MCF 10A (cell line): ENCODE results near the gene ASAP3. TPM values are rescaled to one million over a fixed set of nuclear protein-coding genes. Genes with fewer than 3 reads are reported as not detected.

Experiments
- BruUV-seq: library from RNA; stranded (reverse); fragments of 400-500 nt; replicated peaks from 2 replicates; lab custom pipeline; 2021; lab: Mats Ljungman, UMichigan
- CTCF ChIA-PET: fragments of 300-600 bp; sonication (Branson Sonifier 250); formaldehyde crosslinking; extraction: SDS; loops from one replicate; lab custom pipeline; 2021; ENCODE audit warnings: antibody characterized with exemption, inconsistent platforms; lab: Yijun Ruan, JAX
- POLR2A ChIA-PET: fragments of 300-600, 350-650 bp; sonication (Branson Sonifier 250); formaldehyde crosslinking; extraction: SDS; loops from one replicate; lab custom pipeline; 2020; ENCODE audit warnings: antibody characterized with exemption, inconsistent platforms; lab: Yijun Ruan, JAX
- DNase-seq: peaks from one replicate; pipeline ENCODE4 v3.0.0-alpha.2; 2018; ENCODE audit not compliant: unreplicated experiment
- H3K27ac Mint-ChIP-seq: one replicate; pipeline ENCODE4 v1.8.0; 2022; ENCODE audit warnings: mild to moderate bottlenecking, low read depth, mixed read lengths; ENCODE audit not compliant: unreplicated experiment
- H3K27me3 Mint-ChIP-seq: one replicate; pipeline ENCODE4 v1.8.0; 2022; ENCODE audit warnings: mixed read lengths; ENCODE audit not compliant: insufficient read depth, unreplicated experiment
- H3K36me3 Mint-ChIP-seq: one replicate; pipeline ENCODE4 v1.8.0; 2022; ENCODE audit warnings: mild to moderate bottlenecking, moderate library complexity, mixed read lengths; ENCODE audit not compliant: insufficient read depth, unreplicated experiment
- H3K4me1 Mint-ChIP-seq: one replicate; pipeline ENCODE4 v1.8.0; 2022; ENCODE audit warnings: mixed read lengths; ENCODE audit not compliant: insufficient read depth, unreplicated experiment
- H3K4me3 Mint-ChIP-seq: one replicate; pipeline ENCODE4 v1.8.0; 2022; ENCODE audit warnings: mild to moderate bottlenecking, moderate library complexity, mixed read lengths; ENCODE audit not compliant: unreplicated experiment
- H3K9me3 Mint-ChIP-seq: one replicate; pipeline ENCODE4 v1.8.0; 2022; ENCODE audit warnings: mixed read lengths; ENCODE audit not compliant: unreplicated experiment
- intact Hi-C: fragments of 100-400 bp; cut with micrococcal nuclease; formaldehyde crosslinking; loops from 2 replicates; pipeline ENCODE4 v1.14.1; 2022
- total RNA-seq: library from RNA; stranded (reverse); gene quantifications from 2 replicates; pipeline ENCODE4 v1.2.3, GENCODE V29; 2022
- TF ChIP-seq, protein P1 (sequence below): fragments of 200-600 bp; IDR thresholded peaks from one replicate; pipeline ENCODE4 v1.8.0; 2022; ENCODE audit warnings: antibody characterized with exemption, mild to moderate bottlenecking; ENCODE audit not compliant: unreplicated experiment

The ASAP3 gene
- total RNA-seq, 1 experiment from 2014 or later, result 11.1 TPM

DNA sequence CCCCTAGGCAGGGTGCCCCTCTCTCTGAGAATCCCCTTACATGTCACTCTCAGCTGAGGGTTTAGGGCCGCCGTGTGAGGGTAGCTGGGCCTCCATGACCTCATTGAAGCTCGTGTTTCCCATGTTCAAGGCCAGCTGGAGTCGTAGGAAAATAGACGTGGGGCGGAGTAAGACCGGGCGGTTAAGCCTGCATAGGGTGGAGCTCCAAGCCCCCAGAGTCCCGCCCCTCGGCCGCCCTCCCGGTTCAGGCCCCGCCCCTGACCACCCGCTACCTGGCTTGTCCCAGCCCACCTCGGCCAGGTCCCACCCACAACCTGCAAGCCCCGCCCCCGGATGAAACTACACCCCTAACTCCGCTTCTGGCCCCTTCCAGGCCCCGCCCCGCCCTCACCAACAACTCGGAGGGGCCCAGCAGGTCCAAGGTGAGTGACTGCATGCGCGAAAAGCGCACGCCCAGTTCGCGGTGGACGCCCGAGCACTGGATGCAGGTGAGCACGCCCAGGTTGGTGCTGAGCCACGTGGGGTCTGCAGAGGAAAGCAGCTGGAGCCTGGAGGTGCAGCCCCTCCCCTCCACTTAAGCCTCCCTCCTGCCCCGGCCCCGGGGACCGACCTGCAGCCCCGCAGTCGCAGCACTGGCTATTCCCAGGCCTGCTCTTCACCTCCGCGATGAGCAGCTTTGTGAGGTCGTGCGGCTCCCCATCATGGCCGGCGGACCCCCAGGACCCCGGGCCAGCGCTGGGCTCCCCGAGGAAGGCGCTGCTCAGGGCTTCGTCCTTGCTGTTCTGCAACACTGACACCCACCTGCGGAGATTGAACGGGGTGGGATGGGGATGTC lies 47.2 kb downstream of the ASAP3 start:
- no TSS peak for BruUV-seq
- TF ChIP-seq, protein P1, sequence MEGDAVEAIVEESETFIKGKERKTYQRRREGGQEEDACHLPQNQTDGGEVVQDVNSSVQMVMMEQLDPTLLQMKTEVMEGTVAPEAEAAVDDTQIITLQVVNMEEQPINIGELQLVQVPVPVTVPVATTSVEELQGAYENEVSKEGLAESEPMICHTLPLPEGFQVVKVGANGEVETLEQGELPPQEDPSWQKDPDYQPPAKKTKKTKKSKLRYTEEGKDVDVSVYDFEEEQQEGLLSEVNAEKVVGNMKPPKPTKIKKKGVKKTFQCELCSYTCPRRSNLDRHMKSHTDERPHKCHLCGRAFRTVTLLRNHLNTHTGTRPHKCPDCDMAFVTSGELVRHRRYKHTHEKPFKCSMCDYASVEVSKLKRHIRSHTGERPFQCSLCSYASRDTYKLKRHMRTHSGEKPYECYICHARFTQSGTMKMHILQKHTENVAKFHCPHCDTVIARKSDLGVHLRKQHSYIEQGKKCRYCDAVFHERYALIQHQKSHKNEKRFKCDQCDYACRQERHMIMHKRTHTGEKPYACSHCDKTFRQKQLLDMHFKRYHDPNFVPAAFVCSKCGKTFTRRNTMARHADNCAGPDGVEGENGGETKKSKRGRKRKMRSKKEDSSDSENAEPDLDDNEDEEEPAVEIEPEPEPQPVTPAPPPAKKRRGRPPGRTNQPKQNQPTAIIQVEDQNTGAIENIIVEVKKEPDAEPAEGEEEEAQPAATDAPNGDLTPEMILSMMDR, result no peak
- H3K4me1 Mint-ChIP-seq, result no peaks in the 10 kb centered on the region
- no peak overlapping the region for H3K4me3 Mint-ChIP-seq
- no peak overlapping the region for H3K27ac Mint-ChIP-seq
- POLR2A ChIA-PET, result no interaction called here
- no peaks in the 10 kb centered on the region for H3K27me3 Mint-ChIP-seq
- DNase-seq, result no peak
- H3K36me3 Mint-ChIP-seq, result peaks cover 42% of the 10 kb centered on the region
- CTCF ChIA-PET, result interaction anchor here (1.0 kb wide), 1 partner anchor 60 kb away, joined by 4 read pairs; no protein-coding TSS in a partner anchor
- intact Hi-C loops, result no loop called here
- no peaks in the 10 kb centered on the region for H3K9me3 Mint-ChIP-seq

DNA sequence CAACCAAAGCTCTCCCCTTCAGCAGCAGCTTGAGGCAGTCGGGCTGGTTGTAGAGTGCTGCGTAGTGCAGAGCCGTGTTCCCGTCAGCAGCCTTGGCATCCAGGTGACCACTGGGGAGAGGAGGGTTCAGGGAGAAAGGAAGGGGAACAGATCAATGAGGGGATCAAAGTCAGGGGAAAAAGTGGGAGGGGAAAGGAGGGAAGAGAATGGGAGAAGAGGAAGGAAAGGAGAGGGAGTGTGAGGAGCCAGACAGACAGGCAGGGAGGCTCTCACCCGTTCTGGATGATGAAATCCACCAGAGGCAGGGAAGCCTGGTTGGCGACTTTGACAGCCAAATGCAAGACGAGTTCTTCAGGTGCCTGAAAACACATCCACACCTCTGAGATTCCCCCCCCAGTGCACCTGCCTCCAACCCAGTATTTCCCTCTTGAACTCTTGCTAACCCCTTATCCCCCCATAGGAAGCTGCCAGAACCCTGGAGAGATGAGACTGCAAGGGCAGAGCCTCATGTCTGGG lies 49.7 kb downstream of the ASAP3 start:
- ChIA-PET CTCF (interaction anchor here (1.0 to 1.1 kb wide), 2 partner anchors 14 to 25 kb away, joined by 3 to 5 read pairs; no protein-coding TSS in a partner anchor), POLR2A (interaction anchor here (1.1 kb wide), 1 partner anchor 13 kb away, joined by 3 read pairs; no protein-coding TSS in a partner anchor)
- no TSS peak for BruUV-seq
- no peak for DNase-seq
- Mint-ChIP-seq H3K27me3 (no peaks in the 10 kb centered on the region), H3K4me1 (no peaks in the 10 kb centered on the region), H3K9me3 (no peaks in the 10 kb centered on the region), H3K27ac (peak overlapping the region; percentile 72), H3K4me3 (no peak overlapping the region), H3K36me3 (peaks cover 44% of the 10 kb centered on the region)
- intact Hi-C loops, result no loop called here
- TF ChIP-seq, protein P1, result no peak

DNA sequence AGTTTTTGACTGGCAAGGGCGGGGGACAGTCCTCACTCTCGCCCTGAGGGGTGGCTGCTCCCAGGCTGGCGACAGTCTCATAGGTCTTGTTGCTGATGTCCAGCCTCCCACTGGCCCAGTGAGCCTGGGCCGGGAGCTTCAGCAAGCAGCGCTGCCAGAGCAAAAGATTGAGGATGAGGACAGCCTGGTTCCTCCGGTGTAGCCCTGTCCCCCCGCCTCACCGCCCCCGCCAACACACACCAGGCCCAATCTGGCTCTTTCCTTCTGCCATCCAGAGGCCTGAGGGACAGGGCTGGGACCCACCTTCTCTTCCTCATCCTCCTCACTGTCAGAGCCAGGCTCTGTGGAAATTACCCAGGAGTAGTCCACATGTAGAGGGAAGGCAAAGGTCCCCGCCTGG lies 50.9 kb downstream of the ASAP3 start:
- no TSS peak for BruUV-seq
- POLR2A ChIA-PET, result interaction anchor here (1.0 to 1.1 kb wide), 2 partner anchors 11 to 12 kb away, joined by 3 read pairs; no protein-coding TSS in a partner anchor
- intact Hi-C loops, result no loop called here
- no peaks in the 10 kb centered on the region for H3K27me3 Mint-ChIP-seq
- CTCF ChIA-PET, result interaction anchor here (1.0 kb wide), 1 partner anchor 13 kb away, joined by 5 read pairs; no protein-coding TSS in a partner anchor
- H3K9me3 Mint-ChIP-seq, result no peaks in the 10 kb centered on the region
- no peak for DNase-seq
- TF ChIP-seq, protein P1, result no peak
- H3K27ac Mint-ChIP-seq, result no peak overlapping the region
- H3K4me1 Mint-ChIP-seq, result no peaks in the 10 kb centered on the region
- peaks cover 48% of the 10 kb centered on the region for H3K36me3 Mint-ChIP-seq
- no peak overlapping the region for H3K4me3 Mint-ChIP-seq

DNA sequence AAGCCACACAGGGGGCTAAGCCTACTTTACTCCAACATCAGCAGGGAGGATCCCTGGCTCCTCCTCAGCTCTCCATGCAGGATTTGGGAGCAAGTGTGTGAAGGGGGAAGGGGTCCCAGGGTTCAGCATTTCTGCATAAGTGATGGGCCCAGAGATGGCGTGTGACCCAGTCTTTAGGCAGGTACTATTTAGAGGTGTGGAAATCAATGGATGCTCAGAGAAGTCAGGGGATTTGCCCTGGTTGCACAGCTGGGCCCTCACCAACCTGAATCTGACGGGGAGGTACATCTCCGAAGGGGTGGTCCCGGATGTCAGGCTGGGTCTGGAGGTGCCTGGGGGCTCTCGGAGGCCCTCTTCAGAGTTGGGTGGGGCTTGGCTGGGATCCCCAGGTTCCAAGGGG lies 52.5 kb downstream of the ASAP3 start:
- CTCF ChIA-PET, result no interaction called here
- H3K9me3 Mint-ChIP-seq, result no peaks in the 10 kb centered on the region
- no peak overlapping the region for H3K27ac Mint-ChIP-seq
- TF ChIP-seq, protein P1, result no peak
- BruUV-seq, result no TSS peak
- H3K36me3 Mint-ChIP-seq, result peaks cover 55% of the 10 kb centered on the region
- no peak overlapping the region for H3K4me3 Mint-ChIP-seq
- no peaks in the 10 kb centered on the region for H3K27me3 Mint-ChIP-seq
- POLR2A ChIA-PET, result no interaction called here
- intact Hi-C loops, result no loop called here
- no peak for DNase-seq
- no peaks in the 10 kb centered on the region for H3K4me1 Mint-ChIP-seq
